Central memory CD8-positive, alpha-beta T cell (primary cell): ENCODE results near the gene MOCOS.

Source experiments
- ATAC-seq: fragments of 150-1000 bp; cut with Tn5 transposase; replicated peaks from 2 replicates; pipeline ENCODE4 v1.10.0; 2022; ENCODE audit warnings: mild to moderate bottlenecking, moderate FRiP score, moderate number of reproducible peaks; ENCODE audit not compliant: poor library complexity, severe bottlenecking; ENCODE audit errors: extremely low read depth
- DNase-seq, 2 donors: peaks; one replicate each; pipeline ENCODE4 v3.0.0; 2021; ENCODE audit warnings: low spot score in 2 of 2
- H3K27ac Mint-ChIP-seq: one replicate; pipeline ENCODE4 v1.8.0; 2022; ENCODE audit warnings: low read depth, mild to moderate bottlenecking, moderate library complexity, mixed read lengths
- H3K27me3 Mint-ChIP-seq: one replicate; pipeline ENCODE4 v1.8.0; 2022; ENCODE audit warnings: mixed read lengths
- H3K36me3 Mint-ChIP-seq: one replicate; pipeline ENCODE4 v1.8.0; 2022; ENCODE audit warnings: mild to moderate bottlenecking, moderate library complexity, mixed read lengths; ENCODE audit not compliant: insufficient read depth
- H3K4me1 Mint-ChIP-seq: one replicate; pipeline ENCODE4 v1.8.0; 2022; ENCODE audit warnings: mixed read lengths
- H3K4me3 Mint-ChIP-seq: one replicate; pipeline ENCODE4 v1.8.0; 2022; ENCODE audit warnings: mild to moderate bottlenecking, moderate library complexity, mixed read lengths
- H3K9me3 Mint-ChIP-seq: one replicate; pipeline ENCODE4 v1.8.0; 2022; ENCODE audit warnings: mixed read lengths

The MOCOS gene

GRCh38 chr18:36271153-36271552 lies 83.9 kb downstream of the MOCOS start:
- Mint-ChIP-seq H3K4me1 (no peaks in the 10 kb centered on the region), H3K9me3 (no peaks in the 10 kb centered on the region), H3K27me3 (peaks cover 35% of the 10 kb centered on the region), H3K36me3 (no peaks in the 10 kb centered on the region), H3K4me3 (no peak overlapping the region), H3K27ac (no peak overlapping the region)
- ATAC-seq = no peak
- no peak for DNase-seq

- no peak for ATAC-seq
- H3K9me3 Mint-ChIP-seq = no peaks in the 10 kb centered on the region
- no peaks in the 10 kb centered on the region for H3K4me1 Mint-ChIP-seq
Measured at GRCh38 chr18:36273347-36273746, 86.0 kb downstream of the MOCOS start.

GRCh38 chr18:36274083-36274715 lies 86.9 kb downstream of the MOCOS start:
- peaks cover 58% of the 10 kb centered on the region for H3K27me3 Mint-ChIP-seq
- no peaks in the 10 kb centered on the region for H3K9me3 Mint-ChIP-seq
- H3K4me3 Mint-ChIP-seq = no peak overlapping the region
- H3K4me1 Mint-ChIP-seq = no peaks in the 10 kb centered on the region
- no peak overlapping the region for H3K27ac Mint-ChIP-seq
- no peak for DNase-seq
- ATAC-seq = no peak
- no peaks in the 10 kb centered on the region for H3K36me3 Mint-ChIP-seq

More at GRCh38 chr18:36273347-36273746, 86.0 kb downstream of the MOCOS start:
- H3K4me3 Mint-ChIP-seq = no peak overlapping the region
- H3K36me3 Mint-ChIP-seq = no peaks in the 10 kb centered on the region
- DNase-seq = no peak
- no peak overlapping the region for H3K27ac Mint-ChIP-seq
- peaks cover 56% of the 10 kb centered on the region for H3K27me3 Mint-ChIP-seq

- H3K27ac Mint-ChIP-seq = no peak overlapping the region
- H3K36me3 Mint-ChIP-seq = no peaks in the 10 kb centered on the region
- H3K4me3 Mint-ChIP-seq = no peak overlapping the region
- no peaks in the 10 kb centered on the region for H3K4me1 Mint-ChIP-seq
- peaks cover 70% of the 10 kb centered on the region for H3K27me3 Mint-ChIP-seq
- DNase-seq (no peak), ATAC-seq (no peak)
- no peaks in the 10 kb centered on the region for H3K9me3 Mint-ChIP-seq
Measured at GRCh38 chr18:36275561-36275960, 88.3 kb downstream of the MOCOS start.

- H3K9me3 Mint-ChIP-seq = no peaks in the 10 kb centered on the region
- no peak overlapping the region for H3K4me3 Mint-ChIP-seq
- DNase-seq (no peak), ATAC-seq (no peak)
- no peak overlapping the region for H3K27ac Mint-ChIP-seq
- peaks cover 73% of the 10 kb centered on the region for H3K27me3 Mint-ChIP-seq
- no peaks in the 10 kb centered on the region for H3K4me1 Mint-ChIP-seq
- no peaks in the 10 kb centered on the region for H3K36me3 Mint-ChIP-seq
Measured at GRCh38 chr18:36279001-36279400, 91.7 kb downstream of the MOCOS start.

GRCh38 chr18:36281936-36282335 lies 94.6 kb downstream of the MOCOS start:
- no peak for DNase-seq
- no peak for ATAC-seq
- Mint-ChIP-seq H3K36me3 (no peaks in the 10 kb centered on the region), H3K4me3 (no peak overlapping the region), H3K9me3 (no peaks in the 10 kb centered on the region), H3K4me1 (peaks cover 4% of the 10 kb centered on the region), H3K27ac (no peak overlapping the region), H3K27me3 (peaks cover 75% of the 10 kb centered on the region)

- no peak for ATAC-seq
- H3K4me1 Mint-ChIP-seq = peaks cover 4% of the 10 kb centered on the region
- no peak overlapping the region for H3K27ac Mint-ChIP-seq
- no peak overlapping the region for H3K4me3 Mint-ChIP-seq
- H3K27me3 Mint-ChIP-seq = peaks cover 77% of the 10 kb centered on the region
- no peaks in the 10 kb centered on the region for H3K9me3 Mint-ChIP-seq
- DNase-seq = no peak
- H3K36me3 Mint-ChIP-seq = no peaks in the 10 kb centered on the region
Measured at GRCh38 chr18:36283448-36283847, 96.2 kb downstream of the MOCOS start.

GRCh38 chr18:36284268-36284667 lies 97.0 kb downstream of the MOCOS start:
- no peak for ATAC-seq
- DNase-seq = no peak
- Mint-ChIP-seq H3K36me3 (no peaks in the 10 kb centered on the region), H3K27me3 (peaks cover 81% of the 10 kb centered on the region), H3K27ac (no peak overlapping the region), H3K9me3 (no peaks in the 10 kb centered on the region), H3K4me1 (peaks cover 4% of the 10 kb centered on the region), H3K4me3 (no peak overlapping the region)

GRCh38 chr18:36284671-36285295 lies 97.5 kb downstream of the MOCOS start:
- Mint-ChIP-seq H3K27ac (no peak overlapping the region), H3K9me3 (no peaks in the 10 kb centered on the region), H3K4me3 (no peak overlapping the region), H3K36me3 (no peaks in the 10 kb centered on the region), H3K27me3 (peaks cover 75% of the 10 kb centered on the region), H3K4me1 (peaks cover 4% of the 10 kb centered on the region)
- DNase-seq (peak in 1 of 2 donors; percentile 21), ATAC-seq (no peak)

GRCh38 chr18:36287653-36288052 lies 100.4 kb downstream of the MOCOS start:
- H3K27me3 Mint-ChIP-seq = peaks cover 51% of the 10 kb centered on the region
- H3K36me3 Mint-ChIP-seq = no peaks in the 10 kb centered on the region
- no peaks in the 10 kb centered on the region for H3K9me3 Mint-ChIP-seq
- ATAC-seq (no peak), DNase-seq (no peak)
- H3K4me1 Mint-ChIP-seq = peaks cover 4% of the 10 kb centered on the region
- no peak overlapping the region for H3K27ac Mint-ChIP-seq
- H3K4me3 Mint-ChIP-seq = no peak overlapping the region

GRCh38 chr18:36288689-36289088 lies 101.4 kb downstream of the MOCOS start:
- H3K27me3 Mint-ChIP-seq = peaks cover 51% of the 10 kb centered on the region
- H3K9me3 Mint-ChIP-seq = no peaks in the 10 kb centered on the region
- DNase-seq (no peak), ATAC-seq (no peak)
- H3K4me1 Mint-ChIP-seq = peaks cover 4% of the 10 kb centered on the region
- no peak overlapping the region for H3K27ac Mint-ChIP-seq
- H3K4me3 Mint-ChIP-seq = no peak overlapping the region
- H3K36me3 Mint-ChIP-seq = no peaks in the 10 kb centered on the region

GRCh38 chr18:36294031-36294430 lies 106.7 kb downstream of the MOCOS start:
- Mint-ChIP-seq H3K4me3 (no peak overlapping the region), H3K27me3 (peaks cover 4% of the 10 kb centered on the region), H3K36me3 (no peaks in the 10 kb centered on the region), H3K9me3 (no peaks in the 10 kb centered on the region), H3K27ac (no peak overlapping the region), H3K4me1 (no peaks in the 10 kb centered on the region)
- no peak for ATAC-seq
- DNase-seq = no peak

- Mint-ChIP-seq H3K9me3 (no peaks in the 10 kb centered on the region), H3K27me3 (peaks cover 16% of the 10 kb centered on the region), H3K27ac (no peak overlapping the region), H3K4me1 (no peaks in the 10 kb centered on the region), H3K4me3 (no peak overlapping the region), H3K36me3 (no peaks in the 10 kb centered on the region)
- no peak for ATAC-seq
- DNase-seq = no peak
Measured at GRCh38 chr18:36295214-36295613, 107.9 kb downstream of the MOCOS start.
